GM21717 (cell line): ENCODE data around the gene TBCD.

Experiments used
- ATAC-seq: cut with Tn5 transposase; IDR thresholded peaks from one replicate; pipeline ENCODE4 v1.9.1; 2021; ENCODE audit warnings: mild to moderate bottlenecking, moderate library complexity; ENCODE audit not compliant: unreplicated experiment

Gene TBCD

GRCh38 chr17:82898976-82899514, 147.2 kb downstream of the TBCD start:
- no peak for ATAC-seq

- ATAC-seq: no peak
Observed at GRCh38 chr17:82899941-82900340, 148.1 kb downstream of the TBCD start.

GRCh38 chr17:82900741-82901140, 148.9 kb downstream of the TBCD start:
- ATAC-seq: no peak

GRCh38 chr17:82901356-82901755, 149.5 kb downstream of the TBCD start:
- ATAC-seq: no peak

- ATAC-seq: no peak
Observed at GRCh38 chr17:82901856-82902255, 150.0 kb downstream of the TBCD start.

GRCh38 chr17:82902972-82903874, 151.4 kb downstream of the TBCD start:
- no peak for ATAC-seq

GRCh38 chr17:82905130-82905529, 153.3 kb downstream of the TBCD start:
- ATAC-seq: no peak

GRCh38 chr17:82907797-82908542, 156.1 kb downstream of the TBCD start:
- no peak for ATAC-seq

- ATAC-seq: no peak
Observed at GRCh38 chr17:82908543-82909160, 156.8 kb downstream of the TBCD start.

- no peak for ATAC-seq
Observed at GRCh38 chr17:82909322-82909904, 157.5 kb downstream of the TBCD start.

GRCh38 chr17:82910041-82910481, 158.2 kb downstream of the TBCD start:
- no peak for ATAC-seq

GRCh38 chr17:82910770-82911169, 158.9 kb downstream of the TBCD start:
- no peak for ATAC-seq

GRCh38 chr17:82911822-82912221, 160.0 kb downstream of the TBCD start:
- ATAC-seq: no peak

- ATAC-seq: no peak
Observed at GRCh38 chr17:82912484-82913089, 160.7 kb downstream of the TBCD start.

GRCh38 chr17:82913304-82914043, 161.6 kb downstream of the TBCD start:
- no peak for ATAC-seq

GRCh38 chr17:82914375-82914774, 162.5 kb downstream of the TBCD start:
- ATAC-seq: no peak

- ATAC-seq: no peak
Observed at GRCh38 chr17:82915010-82915756, 163.3 kb downstream of the TBCD start.

GRCh38 chr17:82915757-82916027, 163.8 kb downstream of the TBCD start:
- ATAC-seq: no peak

- ATAC-seq: no peak
Observed at GRCh38 chr17:82917699-82918345, 166.0 kb downstream of the TBCD start.
